ENCODE data around the gene TMEM9B.
"Not testable (repeated sequence)": the region's sequence is repeated elsewhere in the genome, so short reads cannot be mapped to it uniquely, and the experiment has no call there.

Gene TMEM9B

DNA sequence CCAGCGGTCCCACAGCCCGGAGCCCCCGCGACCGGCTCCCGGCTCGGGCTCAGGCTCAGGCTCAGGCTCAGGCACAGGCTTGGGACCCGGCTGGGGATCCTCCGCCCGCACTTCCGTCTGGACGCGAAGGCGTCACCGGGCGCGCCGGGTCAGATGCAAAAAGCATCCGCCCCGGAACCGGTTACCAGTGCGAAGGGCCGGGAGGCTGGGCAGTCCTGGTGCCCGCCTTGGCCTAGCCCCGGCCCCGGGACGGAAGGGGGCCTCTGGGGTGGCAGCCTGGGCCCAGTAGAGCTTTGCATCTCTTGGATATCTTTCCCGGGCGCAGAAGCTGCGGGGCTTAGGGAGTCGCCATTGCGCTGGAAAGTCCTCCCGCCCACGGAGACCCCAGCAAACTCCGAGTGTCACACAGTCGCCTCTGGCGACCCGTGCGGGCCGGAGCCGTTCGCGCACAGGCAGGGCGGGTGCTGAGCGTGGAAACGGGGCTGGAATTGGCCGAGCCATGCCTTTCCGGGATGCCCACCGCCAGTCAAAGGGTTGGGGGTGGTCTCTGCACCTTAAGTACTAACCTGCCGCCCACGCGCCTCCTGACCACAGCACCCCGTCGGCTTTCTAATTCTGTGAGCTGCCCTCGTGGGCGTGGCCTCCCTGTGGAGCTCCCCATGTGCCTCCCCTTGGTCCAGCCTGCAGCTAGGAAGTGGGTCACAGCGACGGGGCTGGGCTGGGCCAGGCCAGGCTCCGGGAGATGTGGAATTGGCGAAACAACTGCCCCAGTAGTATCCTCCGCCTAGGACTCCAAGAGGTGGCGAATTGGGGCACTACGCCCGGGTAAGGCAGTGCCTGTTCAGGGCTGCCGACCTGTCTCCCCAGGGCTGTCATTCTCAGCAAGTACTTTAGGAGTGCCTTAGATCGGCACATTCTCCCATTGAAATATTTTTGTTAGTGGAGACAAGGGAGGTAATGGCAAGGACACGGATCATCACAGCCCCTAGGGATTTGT is at the start of gene TMEM9B:
Gene TMEM9B, minus strand, starts transcription at position 119 of the 997 bp plus-strand sequence. CDS start 129 bp downstream, outside the sequence.
- no peaks in the 10 kb centered on the region for H3K27me3 Mint-ChIP-seq
- H3K4me1 Mint-ChIP-seq (ENCODE audit: low read depth): peaks cover 39% of the 10 kb centered on the region
- H3K9me3 Mint-ChIP-seq: no peaks in the 10 kb centered on the region

DNA sequence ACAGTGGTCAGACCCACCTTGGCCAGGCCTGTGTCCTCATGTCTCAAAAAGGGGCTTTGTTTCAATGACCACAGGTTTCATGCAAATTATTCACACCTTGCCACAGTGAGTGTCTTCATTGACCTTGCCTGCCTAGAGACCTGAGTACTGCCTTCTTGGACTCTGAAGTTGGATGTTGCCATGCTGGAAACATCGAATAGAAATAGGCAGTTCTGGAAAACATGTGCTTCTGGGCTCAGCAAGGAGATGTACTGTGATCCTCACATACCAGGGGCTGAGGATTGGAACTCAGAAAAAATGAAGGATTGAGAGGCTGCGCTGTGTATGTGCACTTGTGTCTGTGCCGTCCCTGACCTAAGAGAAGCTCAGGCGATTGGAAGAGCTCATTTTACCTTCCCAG is 49.1 kb upstream of the TMEM9B start:
- peaks cover 13% of the 10 kb centered on the region for H3K4me1 Mint-ChIP-seq (ENCODE audit: low read depth)
- no peak overlapping the region for H3K27ac Mint-ChIP-seq
- no peak overlapping the region for H3K4me3 Mint-ChIP-seq
- H3K9me3 Mint-ChIP-seq: no peaks in the 10 kb centered on the region
- peaks cover 25% of the 10 kb centered on the region for H3K27me3 Mint-ChIP-seq
- H3K36me3 Mint-ChIP-seq (ENCODE audit: low read depth): no peaks in the 10 kb centered on the region

More for the DNA sequence above, at the start of gene TMEM9B:
- H3K36me3 Mint-ChIP-seq (ENCODE audit: low read depth): no peaks in the 10 kb centered on the region
- peak within 1 kb of the TSS; percentile 93 for H3K4me3 Mint-ChIP-seq
- peak within 1 kb of the TSS; percentile 90 for H3K27ac Mint-ChIP-seq

- not testable (repeated sequence) for H3K9me3 Mint-ChIP-seq; H3K4me1 Mint-ChIP-seq (ENCODE audit: low read depth); H3K27ac Mint-ChIP-seq; H3K4me3 Mint-ChIP-seq; H3K36me3 Mint-ChIP-seq (ENCODE audit: low read depth)
- peaks cover 45% of the 10 kb centered on the region for H3K27me3 Mint-ChIP-seq
Observed at GRCh38 chr11:9009538-9009937, 45.3 kb upstream of the TMEM9B start.

DNA sequence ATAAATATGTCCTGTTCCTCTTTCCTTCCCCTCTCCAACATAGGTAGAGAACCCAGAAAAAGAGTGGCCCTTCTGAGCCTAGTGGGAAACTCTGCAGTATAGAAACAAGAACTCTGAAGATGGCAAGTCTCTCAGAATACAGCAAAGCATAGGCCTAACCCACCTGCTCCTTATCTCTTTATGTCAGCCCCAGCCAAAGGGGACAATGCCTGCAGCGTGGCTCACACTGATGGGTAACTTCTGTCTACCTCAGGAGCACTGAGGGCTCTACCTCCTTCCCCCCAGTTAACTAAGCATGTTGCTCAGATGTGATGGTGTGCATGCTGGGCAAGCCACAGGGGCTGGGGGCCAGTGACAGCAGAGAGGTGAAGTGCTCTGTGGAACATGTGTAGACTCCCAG is 44.4 kb upstream of the TMEM9B start:
- Mint-ChIP-seq H3K27ac (no peak overlapping the region), H3K36me3 (ENCODE audit: low read depth) (no peaks in the 10 kb centered on the region), H3K4me1 (ENCODE audit: low read depth) (peaks cover 5% of the 10 kb centered on the region), H3K27me3 (peaks cover 43% of the 10 kb centered on the region), H3K9me3 (no peaks in the 10 kb centered on the region), H3K4me3 (no peak overlapping the region)

- Mint-ChIP-seq H3K4me1 (ENCODE audit: low read depth) (peaks cover 9% of the 10 kb centered on the region), H3K36me3 (ENCODE audit: low read depth) (no peaks in the 10 kb centered on the region), H3K9me3 (no peaks in the 10 kb centered on the region), H3K27me3 (peaks cover 41% of the 10 kb centered on the region), H3K4me3 (no peak overlapping the region), H3K27ac (no peak overlapping the region)
Observed at GRCh38 chr11:9008011-9008550, 43.8 kb upstream of the TMEM9B start.

GRCh38 chr11:9005087-9005486 is 40.8 kb upstream of the TMEM9B start:
- H3K36me3 Mint-ChIP-seq (ENCODE audit: low read depth): no peaks in the 10 kb centered on the region
- peaks cover 30% of the 10 kb centered on the region for H3K4me1 Mint-ChIP-seq (ENCODE audit: low read depth)
- H3K27me3 Mint-ChIP-seq: peaks cover 47% of the 10 kb centered on the region
- no peak overlapping the region for H3K27ac Mint-ChIP-seq
- peak overlapping the region; percentile 24 for H3K4me3 Mint-ChIP-seq
- H3K9me3 Mint-ChIP-seq: no peaks in the 10 kb centered on the region

DNA sequence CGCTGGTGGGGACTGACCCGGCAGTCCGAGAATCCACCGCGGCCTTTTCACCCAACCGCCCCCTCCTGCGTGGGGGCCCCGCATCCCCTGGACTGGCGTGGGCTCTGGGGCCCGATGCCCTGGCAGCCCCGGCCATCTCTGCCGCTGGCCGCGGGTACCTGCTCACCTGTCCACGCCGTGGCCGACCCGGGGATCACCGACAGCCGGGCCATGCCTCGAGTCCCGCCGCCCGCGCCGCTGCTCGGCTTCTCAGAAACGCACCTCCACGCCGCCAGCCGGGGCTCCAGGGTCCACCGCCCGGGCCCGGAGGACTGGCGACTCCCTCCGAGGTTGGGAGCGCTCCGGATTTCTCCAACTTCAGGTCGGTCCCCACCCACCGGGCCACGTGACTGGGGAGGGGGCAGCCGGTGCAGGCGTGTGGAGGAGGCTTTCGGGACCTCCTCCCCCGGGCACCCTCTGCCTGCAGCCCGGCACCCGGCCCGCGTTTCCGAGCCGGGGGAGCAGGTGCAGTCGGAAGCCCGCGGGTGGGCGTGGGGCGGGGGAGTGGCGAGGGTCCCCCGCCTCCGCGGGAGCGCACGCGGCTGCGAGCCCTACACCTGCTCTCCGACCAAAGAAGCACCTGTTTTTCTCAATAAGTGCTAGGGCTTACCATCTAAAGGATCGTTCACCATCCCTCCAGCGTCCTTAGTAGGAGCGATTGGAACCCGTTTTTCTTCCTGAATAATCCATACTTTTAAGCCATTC is 40.1 kb upstream of the TMEM9B start:
- H3K4me1 Mint-ChIP-seq (ENCODE audit: low read depth): peaks cover 30% of the 10 kb centered on the region
- H3K36me3 Mint-ChIP-seq (ENCODE audit: low read depth): no peaks in the 10 kb centered on the region
- H3K27ac Mint-ChIP-seq: no peak overlapping the region
- no peaks in the 10 kb centered on the region for H3K9me3 Mint-ChIP-seq
- H3K4me3 Mint-ChIP-seq: peak overlapping the region; percentile 24
- peaks cover 49% of the 10 kb centered on the region for H3K27me3 Mint-ChIP-seq

DNA sequence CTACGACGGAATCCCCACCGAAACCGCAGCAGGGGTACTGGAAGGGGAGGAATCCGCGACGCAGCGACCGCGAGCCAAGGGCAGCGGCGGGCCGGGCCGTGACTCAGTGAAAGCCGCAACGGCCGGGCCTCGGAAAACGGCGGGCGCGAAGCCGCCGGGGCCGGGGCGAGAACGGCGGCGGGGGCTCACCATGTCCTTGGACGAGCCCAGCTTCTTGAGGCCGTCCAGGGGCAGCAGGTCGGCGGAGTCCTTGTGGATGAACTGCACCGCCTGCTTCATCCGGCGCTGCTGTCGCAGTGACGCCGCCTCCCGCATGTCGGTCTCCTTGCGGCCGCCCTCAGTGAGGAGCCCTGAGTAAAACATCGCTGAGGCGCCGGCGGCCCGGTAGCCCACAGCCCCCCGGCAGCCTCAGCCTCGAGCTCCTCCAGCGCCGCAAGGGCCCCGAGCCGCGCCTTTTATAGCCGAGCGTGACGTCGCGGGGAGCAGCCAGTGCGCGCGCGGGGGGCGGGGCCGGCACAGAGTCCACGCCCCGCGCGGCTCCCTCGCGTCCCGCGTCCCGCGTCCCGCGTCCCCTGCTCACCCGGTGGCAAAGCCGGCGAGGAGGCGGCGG is 39.4 kb upstream of the TMEM9B start, which contains the start of gene NRIP3:
Gene NRIP3, minus strand, starts transcription at position 429 of the 610 bp plus-strand sequence. Its CDS starts 66 bp downstream, at position 363.
- no peaks in the 10 kb centered on the region for H3K9me3 Mint-ChIP-seq

DNA sequence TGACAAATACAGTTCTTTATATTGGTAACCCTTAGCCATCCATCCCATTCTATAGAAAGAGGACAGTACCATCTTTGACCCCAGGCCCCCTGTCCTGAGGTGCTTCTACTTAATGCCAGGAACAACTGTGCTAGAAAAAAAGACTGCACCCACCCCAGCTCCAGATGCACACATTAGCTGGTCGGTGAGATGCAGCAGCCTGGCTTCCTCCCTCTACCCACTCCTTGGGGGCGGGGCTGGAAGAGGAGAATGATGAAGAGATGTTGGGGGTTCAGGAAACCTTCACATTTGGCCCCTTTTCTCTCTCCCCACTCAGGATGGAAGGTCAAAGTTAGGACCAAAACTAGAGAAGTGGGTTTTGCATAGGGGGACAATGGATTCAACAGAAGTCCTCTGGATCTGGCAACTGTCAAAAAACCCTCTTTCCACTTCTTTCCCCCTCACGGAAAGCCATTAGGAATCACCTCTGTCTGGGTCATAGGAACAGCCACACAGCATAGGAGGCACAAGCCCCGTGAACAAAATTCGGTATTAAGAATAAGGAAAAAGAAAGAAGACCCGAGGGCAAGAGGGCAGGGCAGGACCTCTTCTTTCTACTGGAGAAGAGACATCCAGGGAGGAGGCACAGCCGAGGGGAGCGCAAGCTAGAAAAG is 38.8 kb upstream of the TMEM9B start:
- peak overlapping the region; percentile 72 for H3K4me3 Mint-ChIP-seq
- H3K27ac Mint-ChIP-seq: peak overlapping the region; percentile 57
- peaks cover 30% of the 10 kb centered on the region for H3K4me1 Mint-ChIP-seq (ENCODE audit: low read depth)
- H3K27me3 Mint-ChIP-seq: peaks cover 57% of the 10 kb centered on the region
- H3K9me3 Mint-ChIP-seq: no peaks in the 10 kb centered on the region
- H3K36me3 Mint-ChIP-seq (ENCODE audit: low read depth): no peaks in the 10 kb centered on the region

More for the DNA sequence above, 39.4 kb upstream of the TMEM9B start, which contains the start of gene NRIP3:
- peak within 1 kb of the TSS; percentile 57 for H3K27ac Mint-ChIP-seq
- peaks cover 30% of the 10 kb centered on the region for H3K4me1 Mint-ChIP-seq (ENCODE audit: low read depth)
- H3K36me3 Mint-ChIP-seq (ENCODE audit: low read depth): no peaks in the 10 kb centered on the region
- peak within 1 kb of the TSS; percentile 72 for H3K4me3 Mint-ChIP-seq
- H3K27me3 Mint-ChIP-seq: peaks cover 55% of the 10 kb centered on the region

DNA sequence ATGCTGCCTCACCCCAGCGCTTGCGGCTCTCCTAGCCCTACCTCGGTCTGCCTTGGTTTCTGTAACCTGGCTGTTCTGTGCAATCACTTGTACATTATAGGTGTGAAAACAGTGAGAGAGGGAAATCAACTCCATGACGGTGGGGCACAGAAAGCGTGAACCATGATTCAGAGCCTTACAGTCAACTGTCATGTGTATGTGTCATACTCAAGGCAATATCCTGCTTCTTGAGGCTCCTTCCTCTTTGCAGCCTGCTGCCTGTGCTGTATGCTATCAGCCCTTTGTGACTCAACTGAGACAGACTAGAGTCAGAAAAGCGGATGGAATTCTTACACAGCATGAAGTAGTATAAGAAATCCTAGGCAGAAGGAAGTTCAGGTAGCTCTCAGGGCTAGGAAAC is 37.5 kb upstream of the TMEM9B start:
- H3K27me3 Mint-ChIP-seq: peaks cover 50% of the 10 kb centered on the region
- peaks cover 30% of the 10 kb centered on the region for H3K4me1 Mint-ChIP-seq (ENCODE audit: low read depth)
- H3K4me3 Mint-ChIP-seq: no peak overlapping the region
- no peaks in the 10 kb centered on the region for H3K9me3 Mint-ChIP-seq
- no peaks in the 10 kb centered on the region for H3K36me3 Mint-ChIP-seq (ENCODE audit: low read depth)
- no peak overlapping the region for H3K27ac Mint-ChIP-seq

- Mint-ChIP-seq H3K4me3 (no peak overlapping the region), H3K9me3 (no peaks in the 10 kb centered on the region), H3K27ac (no peak overlapping the region), H3K27me3 (peaks cover 32% of the 10 kb centered on the region), H3K36me3 (ENCODE audit: low read depth) (no peaks in the 10 kb centered on the region), H3K4me1 (ENCODE audit: low read depth) (peaks cover 20% of the 10 kb centered on the region)
Observed at GRCh38 chr11:8998017-8998416, 33.8 kb upstream of the TMEM9B start.

DNA sequence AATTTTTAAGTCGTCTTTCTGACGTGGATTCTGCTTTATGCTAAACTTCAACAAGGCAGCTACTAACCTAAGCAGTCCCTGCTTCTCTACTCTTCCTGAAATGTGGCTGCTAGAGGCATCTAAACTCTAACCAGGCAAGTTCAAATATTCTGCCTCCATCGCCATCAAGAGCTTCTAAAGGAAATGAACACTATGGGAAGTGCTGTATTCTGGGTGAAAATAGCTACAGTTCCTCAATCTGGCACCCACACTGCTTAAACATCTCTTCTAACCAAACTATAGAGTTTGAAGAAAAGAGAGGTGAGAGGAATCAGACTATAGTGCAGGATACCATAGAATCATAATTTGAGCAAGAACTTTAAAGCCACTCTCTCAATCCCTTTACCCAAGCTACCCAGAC is 33.2 kb upstream of the TMEM9B start:
- H3K36me3 Mint-ChIP-seq (ENCODE audit: low read depth): no peaks in the 10 kb centered on the region
- H3K9me3 Mint-ChIP-seq: no peaks in the 10 kb centered on the region
- no peak overlapping the region for H3K4me3 Mint-ChIP-seq
- H3K27me3 Mint-ChIP-seq: peaks cover 32% of the 10 kb centered on the region
- H3K4me1 Mint-ChIP-seq (ENCODE audit: low read depth): peaks cover 15% of the 10 kb centered on the region
- H3K27ac Mint-ChIP-seq: no peak overlapping the region

GRCh38 chr11:8989453-8989852 is 25.2 kb upstream of the TMEM9B start:
- H3K36me3 Mint-ChIP-seq (ENCODE audit: low read depth): no peaks in the 10 kb centered on the region
- no peaks in the 10 kb centered on the region for H3K4me1 Mint-ChIP-seq (ENCODE audit: low read depth)
- no peak overlapping the region for H3K27ac Mint-ChIP-seq
- no peaks in the 10 kb centered on the region for H3K9me3 Mint-ChIP-seq
- H3K4me3 Mint-ChIP-seq: no peak overlapping the region
- peaks cover 20% of the 10 kb centered on the region for H3K27me3 Mint-ChIP-seq

Measured in stimulated activated naive CD8-positive, alpha-beta T cell treated with anti-CD3 and anti-CD28 coated beads, Interleukin-15, Interleukin-2, amounts not matched to agents 100 ng/mL and 50 ng/mL, for 24 hours (primary cell).